GM12878 (cell line): ENCODE data around the gene CASP5. TPM values are rescaled to one million over a fixed set of nuclear protein-coding genes. Genes with fewer than 3 reads are reported as not detected.

Source experiments
- ATAC-seq: fragments of 200-7000 bp; cut with Tn5 transposase; 3 replicates; pipeline ENCODE4 v1.9.1; 2020; ENCODE audit warnings: mild to moderate bottlenecking, moderate library complexity
- BruUV-seq: library from RNA; stranded (reverse); fragments of 400-500 nt; replicated peaks from 2 replicates; lab custom pipeline; 2021; lab: Mats Ljungman, UMichigan
- CTCF ChIA-PET: fragments of 300-600 bp; sonication (Branson Sonifier 250); formaldehyde crosslinking; extraction: SDS; loops from one replicate; lab custom pipeline; 2021; ENCODE audit warnings: inconsistent platforms; lab: Yijun Ruan, JAX
- POLR2A ChIA-PET: fragments of 350-600 bp; formaldehyde crosslinking; extraction: SDS; loops from one replicate; lab custom pipeline; 2021; ENCODE audit warnings: inconsistent platforms; lab: Charles Lee
- RAD21 ChIA-PET: fragments of 300-600 bp; sonication (Branson Sonifier 250); formaldehyde crosslinking; loops from one replicate; lab custom pipeline; 2023; ENCODE audit warnings: antibody characterized with exemption; ENCODE audit not compliant: unreplicated experiment; lab: Charles Lee
- SMC1A ChIA-PET: fragments of 300-600 bp; sonication (Branson Sonifier 250); formaldehyde crosslinking; loops from one replicate; lab custom pipeline; 2023; ENCODE audit not compliant: unreplicated experiment, uncharacterized antibody; lab: Charles Lee
- DNase-seq: peaks from one replicate; pipeline ENCODE4 v3.0.0-alpha.2; 2011; ENCODE audit warnings: low read depth, low spot score
- FAIRE-seq: peaks from 3 replicates; lab custom pipeline; 2011; peaks lifted over from hg19 to GRCh38; lab: Jason Lieb, UNC
- H2AFZ ChIP-seq: 2 replicates; pipeline ENCODE4 v1.6.0; 2011; ENCODE audit warnings: low read depth, low read length, control low read depth; ENCODE audit not compliant: control insufficient read depth
- H3K27ac ChIP-seq: 2 replicates; pipeline ENCODE4 v1.5.1; 2011; ENCODE audit warnings: control low read depth; ENCODE audit not compliant: control insufficient read depth, insufficient read depth
- H3K27me3 ChIP-seq, 2 experiments: replicated peaks in 1 of 2; 2 replicates each; pipeline versions ENCODE4 v1.6.0 to v1.6.1; 2011; ENCODE audit warnings: low read length in 1 of 2; ENCODE audit not compliant: control insufficient read depth in 2 of 2, insufficient read depth in 2 of 2
- H3K36me3 ChIP-seq, 2 experiments: 2 replicates each; pipeline ENCODE4 v1.5.1; 2011; ENCODE audit warnings: low read length in 1 of 2; ENCODE audit not compliant: control insufficient read depth in 2 of 2, insufficient read depth in 2 of 2
- H3K4me1 ChIP-seq: 2 replicates; pipeline ENCODE4 v1.6.1; 2011; ENCODE audit warnings: mild to moderate bottlenecking, low read length, moderate library complexity, mixed read lengths; ENCODE audit not compliant: control insufficient read depth, insufficient read depth
- H3K4me2 ChIP-seq: 2 replicates; pipeline ENCODE4 v1.6.0; 2011; ENCODE audit warnings: control low read depth; ENCODE audit not compliant: control insufficient read depth, insufficient read depth
- H3K4me3 ChIP-seq: fragments of 200-600 bp; sonication (generic); 2 replicates; pipeline ENCODE4 v1.5.1; 2016
- H3K79me2 ChIP-seq: 2 replicates; pipeline ENCODE4 v1.6.0; 2011; ENCODE audit warnings: low read length; ENCODE audit not compliant: control insufficient read depth, insufficient read depth
- H3K9ac ChIP-seq: 2 replicates; pipeline ENCODE4 v1.8.0; 2011; ENCODE audit warnings: low read length, control low read depth, mixed read lengths; ENCODE audit not compliant: control insufficient read depth, insufficient read depth
- H3K9me3 ChIP-seq: replicated peaks from 3 replicates; pipeline ENCODE4 v1.5.1; 2011; ENCODE audit warnings: mild to moderate bottlenecking, low read length; ENCODE audit not compliant: control insufficient read depth, insufficient read depth
- H4K20me1 ChIP-seq: 2 replicates; pipeline ENCODE4 v1.6.0; 2011; ENCODE audit not compliant: control insufficient read depth, insufficient read depth
- ATF3 ChIP-seq: IDR thresholded peaks from 2 replicates; pipeline ENCODE4 v1.6.1; 2011; ENCODE audit warnings: low read depth, mild to moderate bottlenecking, low read length, moderate library complexity, borderline replicate concordance; ENCODE audit errors: extremely low read depth
- BRCA1 ChIP-seq: IDR thresholded peaks from 2 replicates; pipeline ENCODE4 v1.6.1; 2011; ENCODE audit warnings: low read depth, low read length, improper control_type of control experiment
- CHD2 ChIP-seq: IDR thresholded peaks from 2 replicates; pipeline ENCODE4 v1.6.1; 2011; ENCODE audit warnings: low read depth, low read length, improper control_type of control experiment, borderline replicate concordance
- EED ChIP-seq: sonication (generic); IDR thresholded peaks from 2 replicates; pipeline ENCODE4 v1.6.1; 2016; ENCODE audit warnings: antibody characterized with exemption, low read depth
- HCFC1 ChIP-seq: fragments of 150-350 bp; IDR thresholded peaks from 2 replicates; pipeline ENCODE4 v1.6.1; 2014; ENCODE audit warnings: low read length
- IRF4 ChIP-seq: IDR thresholded peaks from 2 replicates; pipeline ENCODE4 v1.6.1; 2011; ENCODE audit warnings: low read depth, low read length
- MTA2 ChIP-seq: fragments of 450-650 bp; IDR thresholded peaks from 2 replicates; pipeline ENCODE4 v1.6.1; 2016; ENCODE audit warnings: low read depth, mild to moderate bottlenecking, moderate library complexity
- NBN ChIP-seq: fragments of 450-650 bp; IDR thresholded peaks from 2 replicates; pipeline ENCODE4 v1.6.1; 2016
- PKNOX1 ChIP-seq: fragments of 450-650 bp; IDR thresholded peaks from 2 replicates; pipeline ENCODE4 v1.6.1; 2016; ENCODE audit warnings: mild to moderate bottlenecking
- RCOR1 ChIP-seq: conservative IDR thresholded peaks from 2 replicates; pipeline ENCODE4 v1.6.1; 2012; ENCODE audit warnings: low read depth, low read length, improper control_type of control experiment
- SKIL ChIP-seq: fragments of 450-650 bp; IDR thresholded peaks from 2 replicates; pipeline ENCODE4 v1.6.1; 2017; ENCODE audit warnings: mild to moderate bottlenecking, low read depth, inconsistent platforms; ENCODE audit not compliant: poor library complexity, severe bottlenecking
- SMAD5 ChIP-seq: IDR thresholded peaks from 2 replicates; pipeline ENCODE4 v1.6.1; 2016; ENCODE audit warnings: antibody characterized with exemption, low read depth
- SMC3 ChIP-seq: IDR thresholded peaks from 2 replicates; pipeline ENCODE4 v1.6.1; 2011; ENCODE audit warnings: low read length, improper control_type of control experiment, borderline replicate concordance
- SUZ12 ChIP-seq: fragments of 200-600 bp; sonication (generic); IDR thresholded peaks from one replicate; pipeline ENCODE4 v1.6.1; 2018; ENCODE audit warnings: antibody characterized with exemption, mild to moderate bottlenecking; ENCODE audit not compliant: unreplicated experiment
- ZBED1 ChIP-seq: IDR thresholded peaks from 2 replicates; pipeline ENCODE4 v1.6.1; 2016; ENCODE audit warnings: borderline replicate concordance
- ZBTB33 ChIP-seq: fragments of 450-650 bp; IDR thresholded peaks from 2 replicates; pipeline ENCODE4 v1.6.1; 2017; ENCODE audit warnings: mild to moderate bottlenecking
- ZNF217 ChIP-seq: fragments of 450-650 bp; IDR thresholded peaks from 2 replicates; pipeline ENCODE4 v1.6.1; 2017; ENCODE audit warnings: antibody characterized with exemption, mild to moderate bottlenecking
- WGBS: methylation state at CpG from one replicate; pipeline ENCODE4 v1.1.6; 2016; ENCODE audit warnings: low lambda C conversion rate; ENCODE audit not compliant: insufficient replicate concordance, insufficient coverage; ENCODE audit errors: missing lambda C conversion rate; 5-methylcytosine and 5-hydroxymethylcytosine counted together
- in situ Hi-C: fragments of 300-500 bp; cut with MboI; formaldehyde crosslinking; loops from 9 replicates; pipeline ENCODE4 v1.14.3; 2018; ENCODE audit warnings: mixed read lengths
- intact Hi-C: fragments of 100-400 bp; cut with micrococcal nuclease; formaldehyde crosslinking; loops from one replicate; pipeline ENCODE4 v1.14.2; 2022; ENCODE audit not compliant: unreplicated experiment
- polyA plus RNA-seq, 11 experiments: library from polyadenylated mRNA; depleted of rRNA in 4 of 11; unstranded in 6 of 11; stranded (reverse) in 5 of 11; fragments of >200 nt; fragmentation: Nextera tagmentation in 4 of 11; fragmentation: Illumina TruSeq in 1 of 11; extraction: Ambion mirVana in 4 of 11; extraction: Trizol in 1 of 11; gene quantifications; 1 replicate in 1 of 11; 2 replicates in 10 of 11; pipeline versions ENCODE4 v1.2.1 to v1.2.3, GENCODE V29; 2011 to 2016; ENCODE audit warnings: inconsistent platforms in 2 of 11, missing spikeins in 2 of 11, low read depth in 1 of 11
- total RNA-seq, 4 experiments: library from RNA; depleted of rRNA in 3 of 4; stranded (reverse); fragments of >200 nt in 3 of 4; fragmentation: Illumina TruSeq in 1 of 4; extraction: Trizol in 1 of 4; gene quantifications; 2 replicates each; pipeline versions ENCODE4 v1.2.1 to v1.2.3, GENCODE V29; 2013 to 2021
- TF ChIP-seq, protein P1 (sequence below): IDR thresholded peaks from 2 replicates; pipeline ENCODE4 v1.6.1; 2012; ENCODE audit warnings: low read depth, low read length, improper control_type of control experiment
- TF ChIP-seq, protein P2 (sequence below): IDR thresholded peaks from 2 replicates; pipeline ENCODE4 v1.6.1; 2011; ENCODE audit warnings: borderline replicate concordance, low read depth, mild to moderate bottlenecking, moderate library complexity, low read length; ENCODE audit not compliant: insufficient read depth, poor library complexity, severe bottlenecking

CASP5 gene
- total and polyA plus RNA-seq, 10 of the 15 experiments (the other 5 are each of a cell fraction or from before 2014, with no cell fraction given): not detected

GRCh38 chr11:105042178-105042577 is 19.2 kb upstream of the CASP5 start:
- no peak for ATAC-seq
- no peaks in the 10 kb centered on the region; the same call in 2 of the 3 replicates for H3K9me3 ChIP-seq
- H3K27me3 ChIP-seq: no peaks in the 10 kb centered on the region
- H2AFZ ChIP-seq: no peak overlapping the region
- SMC1A ChIA-PET: interaction anchor here (1.0 to 1.3 kb wide), 2 partner anchors 10 to 92 kb away, joined by 3 read pairs; no protein-coding TSS in a partner anchor
- in situ Hi-C loops: no loop called here
- no peak for FAIRE-seq
- no peak overlapping the region for H3K27ac ChIP-seq
- no peak overlapping the region for H3K4me2 ChIP-seq
- no peak for TF ChIP-seq RCOR1
- TF ChIP-seq, protein P1, sequence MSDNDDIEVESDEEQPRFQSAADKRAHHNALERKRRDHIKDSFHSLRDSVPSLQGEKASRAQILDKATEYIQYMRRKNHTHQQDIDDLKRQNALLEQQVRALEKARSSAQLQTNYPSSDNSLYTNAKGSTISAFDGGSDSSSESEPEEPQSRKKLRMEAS: no peak
- TF ChIP-seq CHD2: no peak
- no peak for TF ChIP-seq SKIL
- TF ChIP-seq SMC3: no peak
- no peak for TF ChIP-seq ZNF217
- no peak for TF ChIP-seq ATF3
- TF ChIP-seq NBN: no peak
- no peak for TF ChIP-seq ZBED1
- TF ChIP-seq EED: no peak
- TF ChIP-seq BRCA1: no peak
- no peak for TF ChIP-seq SMAD5
- TF ChIP-seq IRF4: no peak
- no peak for TF ChIP-seq SUZ12
- no peak for TF ChIP-seq HCFC1
- no peak for TF ChIP-seq PKNOX1
- TF ChIP-seq ZBTB33: no peak
- TF ChIP-seq MTA2: no peak
- TF ChIP-seq, protein P2, sequence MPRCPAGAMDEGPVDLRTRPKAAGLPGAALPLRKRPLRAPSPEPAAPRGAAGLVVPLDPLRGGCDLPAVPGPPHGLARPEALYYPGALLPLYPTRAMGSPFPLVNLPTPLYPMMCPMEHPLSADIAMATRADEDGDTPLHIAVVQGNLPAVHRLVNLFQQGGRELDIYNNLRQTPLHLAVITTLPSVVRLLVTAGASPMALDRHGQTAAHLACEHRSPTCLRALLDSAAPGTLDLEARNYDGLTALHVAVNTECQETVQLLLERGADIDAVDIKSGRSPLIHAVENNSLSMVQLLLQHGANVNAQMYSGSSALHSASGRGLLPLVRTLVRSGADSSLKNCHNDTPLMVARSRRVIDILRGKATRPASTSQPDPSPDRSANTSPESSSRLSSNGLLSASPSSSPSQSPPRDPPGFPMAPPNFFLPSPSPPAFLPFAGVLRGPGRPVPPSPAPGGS: no peak
- TF ChIP-seq, all 136 proteins: peak for 0
- no peak for DNase-seq
- Histone ChIP-seq H3K36me3 (no peaks in the 10 kb centered on the region), H3K9ac (no peak overlapping the region), H3K4me3 (no peak overlapping the region), H3K4me1 (no peaks in the 10 kb centered on the region), H4K20me1 (no peaks in the 10 kb centered on the region), H3K79me2 (no peaks in the 10 kb centered on the region)
- CTCF ChIA-PET: no interaction called here
- RAD21 ChIA-PET: no interaction called here
- intact Hi-C loops: no loop called here
- WGBS: 97% methylated on average over 3 of the region's 3 CpGs
- POLR2A ChIA-PET: no interaction called here
- BruUV-seq: no TSS peak
